DMS79 treated with DMSO at 0.1 percent for 48 hours (cell line): Measurements from ENCODE around the gene PIGU.

Experiments
- DNase-seq: peaks from one replicate; lab custom pipeline; 2025; lab: John Stamatoyannopoulos, UW

The PIGU gene

DNA sequence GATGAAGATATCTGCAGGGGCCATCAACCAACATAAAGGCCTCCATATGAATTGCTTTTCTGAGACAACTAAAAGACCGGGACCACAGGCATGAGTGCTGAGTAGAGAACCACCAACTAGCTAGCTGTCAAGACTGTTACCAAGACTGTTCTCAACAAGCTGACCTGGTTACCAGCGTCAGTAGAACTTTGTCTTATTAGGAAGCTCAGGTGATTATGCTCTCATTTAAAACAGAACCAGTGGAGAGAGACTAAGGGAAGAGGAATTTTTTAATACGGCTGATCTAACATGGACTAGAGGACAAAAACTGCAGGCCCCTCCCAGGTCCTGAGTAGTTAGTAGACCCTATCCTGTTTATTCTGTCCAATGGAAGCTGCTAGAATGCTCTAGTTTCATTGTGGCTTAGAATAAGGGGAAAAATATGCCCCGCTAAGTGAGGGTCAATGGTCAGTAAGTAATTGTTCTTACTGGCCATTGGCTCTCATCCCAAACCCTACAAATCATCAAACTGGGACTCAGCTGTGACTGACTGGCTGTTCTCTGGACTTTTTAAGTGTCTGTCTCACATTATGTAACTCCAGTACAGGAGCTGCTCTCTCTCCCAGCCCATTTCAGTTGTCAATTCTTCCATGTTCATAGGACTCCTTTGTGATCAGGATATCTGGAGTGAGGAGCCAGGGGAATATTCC lies 164.5 kb downstream of the PIGU start:
- DNase-seq = no peak

DNA sequence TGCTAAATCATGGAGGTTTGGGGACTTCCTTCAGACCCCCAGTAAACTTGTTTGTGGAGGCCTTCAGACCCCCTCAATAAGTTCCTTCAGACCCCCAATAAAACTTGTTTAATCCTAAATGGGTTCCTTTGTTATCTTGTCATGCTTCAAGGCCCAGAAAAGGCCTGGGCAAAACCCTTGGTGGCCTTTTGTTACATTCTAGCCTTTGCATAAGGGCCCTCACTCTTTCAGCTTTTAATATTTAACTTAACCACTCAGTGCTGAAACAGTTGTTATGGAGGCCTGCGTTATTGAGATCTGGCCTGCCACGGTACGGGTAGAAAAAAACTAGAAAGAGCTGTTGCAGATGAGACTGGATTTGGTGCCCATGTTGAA lies 165.0 kb downstream of the PIGU start:
- no peak for DNase-seq

DNA sequence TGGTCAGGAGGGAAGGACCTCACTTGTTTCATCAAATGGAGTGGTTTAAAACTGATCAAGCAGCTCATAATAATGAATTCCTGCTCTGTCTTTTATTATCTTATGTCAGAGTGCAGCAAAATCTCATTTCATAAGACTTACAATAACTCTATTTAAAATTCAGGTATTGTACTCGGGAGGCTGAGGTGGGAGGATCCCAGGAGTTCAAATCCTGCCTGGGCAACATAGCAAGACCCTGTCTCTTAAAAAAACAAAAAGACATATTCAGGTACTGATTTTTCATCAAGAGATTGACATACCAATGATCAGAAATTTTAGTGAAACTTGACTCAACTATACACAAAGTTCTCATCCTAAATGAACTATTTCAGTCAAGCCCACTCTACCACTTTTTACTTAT lies 166.3 kb downstream of the PIGU start:
- no peak for DNase-seq
